BLaER1 treated with 17β-estradiol and CSF1 and Interleukin-3, amounts not matched to agents 10 nM and 100 nM (cell line): ENCODE results near the gene DDX54.

Experiments
- H3K27ac ChIP-seq, 11 experiments: shearing (Covaris generic); formaldehyde crosslinking; 2 replicates each; pipeline ENCODE4 v1.8.1; 2022
- H3K27me3 ChIP-seq, 11 experiments: shearing (Covaris generic); formaldehyde crosslinking; 2 replicates each; pipeline ENCODE4 v1.8.1; 2022
- H3K36me3 ChIP-seq, 11 experiments: shearing (Covaris generic); formaldehyde crosslinking; 2 replicates each; pipeline ENCODE4 v1.8.1; 2022
- H3K4me1 ChIP-seq, 10 experiments: shearing (Covaris generic); formaldehyde crosslinking; 2 replicates each; pipeline ENCODE4 v1.8.1; 2022
- H3K4me2 ChIP-seq, 11 experiments: shearing (Covaris generic); formaldehyde crosslinking; 2 replicates each; pipeline ENCODE4 v1.8.1; 2022
- H3K4me3 ChIP-seq, 10 experiments: shearing (Covaris generic); formaldehyde crosslinking; 2 replicates each; pipeline ENCODE4 v1.8.1; 2022
- H3K9ac ChIP-seq, 11 experiments: shearing (Covaris generic); formaldehyde crosslinking; 2 replicates each; pipeline ENCODE4 v1.8.1; 2022
- H3K9me3 ChIP-seq, 11 experiments: shearing (Covaris generic); formaldehyde crosslinking; replicated peaks in 1 of 11; 2 replicates each; pipeline ENCODE4 v1.8.1; 2022
- H4K20me1 ChIP-seq, 11 experiments: shearing (Covaris generic); formaldehyde crosslinking; 2 replicates each; pipeline ENCODE4 v1.8.1; 2022
- Cebpa-rat ChIP-seq, 11 experiments: shearing (Covaris generic); IDR thresholded peaks; 2 replicates each; pipeline ENCODE4 v1.8.1; 2022

Gene DDX54

GRCh38 chr12:113201187-113202177, 16.2 kb upstream of the DDX54 start:
- Histone ChIP-seq H3K36me3 (no peaks in the 10 kb centered on the region), H3K4me1 (peaks cover 0 to 97% (median 16%) of the 10 kb centered on the region in 10 experiments; a peak in 17 of 20 replicates), H3K4me3 (no peak overlapping the region), H3K9me3 (no peaks in the 10 kb centered on the region), H4K20me1 (peaks cover 0 to 19% (median 3%) of the 10 kb centered on the region in 11 experiments; a peak in 9 of 22 replicates), H3K4me2 (peak overlapping the region in 4 of 11 experiments; percentile 19 to 98 (median 54); a peak in 7 of 22 replicates), H3K9ac (no peak overlapping the region), H3K27me3 (peaks cover 0 to 75% (median 46%) of the 10 kb centered on the region in 11 experiments; a peak in 19 of 22 replicates), H3K27ac (no peak overlapping the region)
- TF ChIP-seq Cebpa-rat (IDR thresholded peaks at IDR 0.05) = no peak

DNA sequence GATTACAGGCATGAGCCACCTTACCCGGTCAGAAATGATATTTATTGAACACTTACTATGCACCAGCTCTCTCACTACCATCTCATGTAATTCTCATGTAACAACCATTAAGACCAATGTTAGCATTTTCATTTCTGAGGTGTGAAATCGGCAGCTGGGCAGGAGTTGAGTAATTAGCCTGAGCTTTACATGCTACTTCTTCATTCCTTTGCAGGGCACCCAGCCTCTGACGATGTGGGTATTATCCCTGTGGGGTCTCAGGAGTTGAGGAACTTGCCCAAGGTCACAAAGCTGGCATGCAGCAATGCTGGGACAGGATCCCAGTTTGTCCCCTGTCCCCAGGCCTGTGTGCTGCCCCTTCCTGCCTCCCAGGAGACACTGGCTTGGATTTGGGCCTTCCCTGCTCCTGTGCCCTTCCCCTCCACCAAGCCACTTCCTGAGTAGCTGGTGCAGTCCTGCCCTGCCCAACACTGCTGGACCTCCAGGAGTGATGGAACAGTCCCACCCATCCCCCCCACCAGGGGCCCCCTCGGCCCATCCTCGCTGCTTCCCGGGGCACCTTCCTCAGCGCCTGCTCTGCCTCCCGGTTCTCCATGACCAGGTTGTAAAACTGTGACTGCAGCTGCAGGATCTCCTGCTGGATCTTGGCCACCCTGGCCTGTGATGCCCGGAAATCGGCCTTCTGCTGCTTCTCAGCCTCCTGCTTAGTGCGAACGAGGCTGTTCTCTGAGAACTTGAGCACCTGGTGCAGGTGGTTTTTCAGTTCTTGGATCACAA, 14.9 kb upstream of the DDX54 start:
- Histone ChIP-seq H3K4me2 (peak overlapping the region in 4 of 11 experiments; percentile 20 to 98 (median 50); a peak in 7 of 22 replicates), H3K9ac (no peak overlapping the region), H3K9me3 (no peaks in the 10 kb centered on the region), H4K20me1 (peaks cover 0 to 31% (median 6%) of the 10 kb centered on the region in 11 experiments; a peak in 13 of 22 replicates), H3K4me1 (peaks cover 0 to 86% (median 14%) of the 10 kb centered on the region in 10 experiments; a peak in 14 of 20 replicates), H3K4me3 (no peak overlapping the region), H3K27ac (no peak overlapping the region), H3K27me3 (peaks cover 0 to 63% (median 34%) of the 10 kb centered on the region in 11 experiments; a peak in 19 of 22 replicates), H3K36me3 (no peaks in the 10 kb centered on the region)
- no peak for TF ChIP-seq Cebpa-rat (IDR thresholded peaks at IDR 0.05)

- no peak for TF ChIP-seq Cebpa-rat (IDR thresholded peaks at IDR 0.05)
- H4K20me1 ChIP-seq = peaks cover 0 to 45% (median 7%) of the 10 kb centered on the region in 11 experiments; a peak in 13 of 22 replicates
- peaks cover 0 to 44% (median 17%) of the 10 kb centered on the region in 11 experiments; a peak in 19 of 22 replicates for H3K27me3 ChIP-seq
- no peak overlapping the region for H3K4me3 ChIP-seq
- peaks cover 8 to 85% (median 15%) of the 10 kb centered on the region in 10 experiments; a peak in 19 of 20 replicates for H3K4me1 ChIP-seq
- H3K36me3 ChIP-seq = no peaks in the 10 kb centered on the region
- H3K9me3 ChIP-seq = no peaks in the 10 kb centered on the region
- H3K9ac ChIP-seq = no peak overlapping the region
- H3K27ac ChIP-seq = 0 out of 22 replicates have a peak overlapping the region, but pooled peaks of 1 of the 11 experiments have one; percentile 9
- peak overlapping the region in 2 of 11 experiments; percentile 57 to 63; a peak in 3 of 22 replicates for H3K4me2 ChIP-seq
These were observed 13.0 kb upstream of the DDX54 start for GRCh38 chr12:113198296-113198695.

DNA sequence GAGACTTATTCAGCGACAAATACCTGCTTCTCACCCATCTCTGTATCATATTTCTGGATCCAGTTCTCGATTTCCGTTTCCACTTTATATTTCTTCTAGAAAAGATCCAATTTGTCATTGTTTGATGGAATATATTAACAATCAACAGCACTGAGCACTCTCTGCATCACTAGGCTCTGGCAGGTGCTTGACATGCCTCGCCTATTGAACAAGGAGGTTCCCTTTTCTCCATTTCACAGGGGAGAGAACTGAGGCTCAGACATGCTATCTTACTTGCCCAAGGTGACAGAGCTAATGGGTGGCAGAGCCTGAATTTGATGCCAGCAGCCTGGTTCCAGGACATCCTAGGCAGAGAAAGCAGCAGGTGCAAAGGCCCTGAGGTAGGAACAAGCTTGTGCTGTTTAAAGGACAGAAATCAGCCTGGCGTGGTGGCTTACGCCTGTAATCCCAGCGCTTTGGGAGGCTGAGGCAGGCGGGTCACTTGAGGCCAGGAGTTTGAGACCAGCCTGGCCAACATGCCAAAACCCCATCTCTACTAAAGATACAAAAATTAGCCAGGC, 12.3 kb upstream of the DDX54 start:
- 0 out of 22 replicates have a peak overlapping the region, but pooled peaks of 1 of the 11 experiments have one; percentile 9 for H3K27ac ChIP-seq

GRCh38 chr12:113196990-113197389, 11.7 kb upstream of the DDX54 start:
- no peak for TF ChIP-seq Cebpa-rat (IDR thresholded peaks at IDR 0.05)
- H3K36me3 ChIP-seq = peaks cover 4 to 12% (median 10%) of the 10 kb centered on the region in 11 experiments
- H3K27me3 ChIP-seq = peaks cover 0 to 31% (median 7%) of the 10 kb centered on the region in 11 experiments; a peak in 16 of 22 replicates
- peak overlapping the region in 2 of 11 experiments; percentile 57 to 63; a peak in 4 of 22 replicates for H3K4me2 ChIP-seq
- peaks cover 0 to 45% (median 8%) of the 10 kb centered on the region in 11 experiments; a peak in 14 of 22 replicates for H4K20me1 ChIP-seq
- no peaks in the 10 kb centered on the region for H3K9me3 ChIP-seq
- no peak overlapping the region; a peak in 1 of 22 replicates for H3K9ac ChIP-seq
- no peak overlapping the region for H3K27ac ChIP-seq
- H3K4me1 ChIP-seq = peaks cover 8 to 81% (median 19%) of the 10 kb centered on the region in 10 experiments; a peak in 19 of 20 replicates
- H3K4me3 ChIP-seq = no peak overlapping the region

More for the DNA sequence above, 12.3 kb upstream of the DDX54 start:
- H3K9ac ChIP-seq = no peak overlapping the region; a peak in 1 of 22 replicates
- TF ChIP-seq Cebpa-rat (IDR thresholded peaks at IDR 0.05) = no peak
- peaks cover 0 to 6% (median 5%) of the 10 kb centered on the region in 11 experiments; a peak in 11 of 22 replicates for H3K36me3 ChIP-seq
- H3K4me3 ChIP-seq = no peak overlapping the region
- peaks cover 8 to 85% (median 18%) of the 10 kb centered on the region in 10 experiments; a peak in 19 of 20 replicates for H3K4me1 ChIP-seq
- H3K27me3 ChIP-seq = peaks cover 0 to 37% (median 13%) of the 10 kb centered on the region in 11 experiments; a peak in 19 of 22 replicates
- H3K4me2 ChIP-seq = peak overlapping the region in 2 of 11 experiments; percentile 57 to 63; a peak in 4 of 22 replicates
- H4K20me1 ChIP-seq = peaks cover 0 to 49% (median 7%) of the 10 kb centered on the region in 11 experiments; a peak in 14 of 22 replicates
- no peaks in the 10 kb centered on the region for H3K9me3 ChIP-seq

- no peak overlapping the region for H3K9ac ChIP-seq
- H3K27ac ChIP-seq = no peak overlapping the region
These were observed 11.3 kb upstream of the DDX54 start for GRCh38 chr12:113196582-113196981.

DNA sequence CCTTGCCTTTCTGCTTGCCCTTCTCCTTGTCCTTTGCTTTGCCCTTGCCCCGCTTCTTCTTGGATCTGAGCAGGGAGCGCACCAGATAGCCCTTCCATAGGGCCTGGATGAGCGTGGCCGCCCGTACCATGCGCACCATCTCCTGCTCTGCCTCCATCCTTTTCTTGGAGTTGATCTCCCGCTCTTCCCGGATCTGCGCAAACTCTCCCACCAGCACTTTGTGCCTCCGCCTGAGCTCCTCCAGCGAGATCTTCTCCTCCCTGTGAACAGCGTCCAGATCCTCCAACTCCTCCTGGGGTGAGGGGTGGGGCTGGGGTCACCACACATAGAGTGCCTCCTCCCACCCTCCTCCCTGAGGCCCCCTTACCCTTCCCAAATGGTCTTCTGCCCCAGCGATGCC, 10.3 kb upstream of the DDX54 start:
- no peak overlapping the region for H3K27ac ChIP-seq

More at GRCh38 chr12:113196582-113196981, 11.3 kb upstream of the DDX54 start:
- no peak overlapping the region for H3K4me3 ChIP-seq
- H4K20me1 ChIP-seq = peaks cover 0 to 45% (median 12%) of the 10 kb centered on the region in 11 experiments; a peak in 14 of 22 replicates
- peaks cover 8 to 77% (median 19%) of the 10 kb centered on the region in 10 experiments; a peak in 19 of 20 replicates for H3K4me1 ChIP-seq
- no peaks in the 10 kb centered on the region for H3K9me3 ChIP-seq
- TF ChIP-seq Cebpa-rat (IDR thresholded peaks at IDR 0.05) = no peak
- peak overlapping the region in 1 of 11 experiments; percentile 23; a peak in 2 of 22 replicates for H3K4me2 ChIP-seq
- H3K27me3 ChIP-seq = peaks cover 0 to 27% (median 3%) of the 10 kb centered on the region in 11 experiments; a peak in 16 of 22 replicates
- H3K36me3 ChIP-seq = peaks cover 8 to 16% (median 14%) of the 10 kb centered on the region in 11 experiments

More for the DNA sequence above, 10.3 kb upstream of the DDX54 start:
- Histone ChIP-seq H3K9ac (no peak overlapping the region; a peak in 1 of 22 replicates), H3K27me3 (peaks cover 0 to 17% (median 0%) of the 10 kb centered on the region in 11 experiments; a peak in 4 of 22 replicates), H3K4me2 (no peak overlapping the region), H3K36me3 (peaks cover 18 to 26% (median 24%) of the 10 kb centered on the region in 11 experiments), H3K9me3 (no peaks in the 10 kb centered on the region), H3K4me1 (peaks cover 8 to 68% (median 19%) of the 10 kb centered on the region in 10 experiments; a peak in 19 of 20 replicates), H4K20me1 (peaks cover 0 to 54% (median 12%) of the 10 kb centered on the region in 11 experiments; a peak in 14 of 22 replicates), H3K4me3 (no peak overlapping the region)
- no peak for TF ChIP-seq Cebpa-rat (IDR thresholded peaks at IDR 0.05)
